B cell (primary cell): ENCODE measurements around the gene ORAI3. TPM values are rescaled to one million over a fixed set of nuclear protein-coding genes. Genes with fewer than 3 reads are reported as not detected.

Source experiments
- ATAC-seq: fragments of 200-7000 bp; cut with Tn5 transposase; one replicate; pipeline ENCODE4 v1.10.0; 2021; ENCODE audit warnings: low read depth, mild to moderate bottlenecking, moderate number of reproducible peaks, moderate library complexity
- CTCF ChIA-PET: fragments of 350-600 bp; sonication (Branson Sonifier 250); formaldehyde crosslinking; loops from one replicate; lab custom pipeline; 2021; ENCODE audit warnings: antibody characterized with exemption, inconsistent platforms; lab: Charles Lee
- POLR2A ChIA-PET: fragments of 350-600 bp; sonication (Branson Sonifier 250); formaldehyde crosslinking; loops from one replicate; lab custom pipeline; 2021; ENCODE audit warnings: antibody characterized with exemption; lab: Charles Lee
- DNase-seq: peaks from one replicate; pipeline ENCODE4 v3.0.0; 2013
- H2AFZ ChIP-seq: 2 replicates; pipeline ENCODE4 v1.6.1; 2012; ENCODE audit warnings: mild to moderate bottlenecking, low read depth, low read length; ENCODE audit not compliant: insufficient read depth, poor library complexity, severe bottlenecking
- H3K27ac ChIP-seq, 2 donors: 1 replicate in 1 of 2; 2 replicates in 1 of 2; pipeline ENCODE4 v1.5.1; 2012 to 2013; ENCODE audit warnings: low read length in 2 of 2, mild to moderate bottlenecking in 2 of 2, moderate library complexity in 1 of 2
- H3K27me3 ChIP-seq, 4 experiments: fragments of 200-600 bp in 1 of 4; sonication (generic) in 1 of 4; replicated peaks in 1 of 4; 1 replicate in 2 of 4; 2 replicates in 2 of 4; pipeline versions ENCODE4 v1.6.1 to v1.7.0; 2013 to 2016; ENCODE audit warnings: low read length in 3 of 4, mild to moderate bottlenecking in 2 of 4, mixed read lengths in 1 of 4, moderate library complexity in 1 of 4; ENCODE audit not compliant: insufficient read depth in 4 of 4, control insufficient read depth in 3 of 4; ENCODE audit errors: control extremely low read depth in 1 of 4
- H3K36me3 ChIP-seq, 2 experiments: replicated peaks in 1 of 2; 1 replicate in 1 of 2; 2 replicates in 1 of 2; pipeline versions ENCODE4 v1.6.1 to v1.7.1; 2013; ENCODE audit warnings: low read length in 1 of 2; ENCODE audit not compliant: insufficient read depth in 2 of 2, control insufficient read depth in 1 of 2; ENCODE audit errors: control extremely low read depth in 1 of 2, extremely low read depth in 1 of 2
- H3K4me1 ChIP-seq, 2 donors: fragments of 200-600 bp in 1 of 2; sonication (generic) in 1 of 2; 1 replicate in 1 of 2; 2 replicates in 1 of 2; pipeline versions ENCODE4 v1.5.1 to v1.6.1; 2013 to 2017; ENCODE audit warnings: low read length in 2 of 2; ENCODE audit not compliant: control insufficient read depth in 2 of 2, insufficient read depth in 2 of 2
- H3K4me2 ChIP-seq: replicated peaks from 2 replicates; pipeline ENCODE3; 2012; ENCODE audit warnings: mild to moderate bottlenecking, low read depth, low read length; ENCODE audit not compliant: poor library complexity, severe bottlenecking
- H3K4me3 ChIP-seq, 5 experiments: fragments of 200-600 bp in 1 of 5; sonication (generic) in 1 of 5; 1 replicate in 3 of 5; 2 replicates in 2 of 5; pipeline versions ENCODE4 v1.5.1 to v1.7.0; 2011 to 2016; ENCODE audit warnings: low read length in 4 of 5, mild to moderate bottlenecking in 4 of 5, low read depth in 2 of 5, control low read depth in 1 of 5, moderate library complexity in 1 of 5; ENCODE audit not compliant: insufficient read depth in 1 of 5; ENCODE audit errors: control extremely low read depth in 1 of 5, extremely low read depth in 1 of 5
- H3K79me2 ChIP-seq: fragments of 200-600 bp; sonication (generic); one replicate; pipeline ENCODE4 v1.6.0; 2016; ENCODE audit warnings: low read length; ENCODE audit not compliant: control insufficient read depth, insufficient read depth
- H3K9ac ChIP-seq: fragments of 200-600 bp; sonication (generic); 2 replicates; pipeline ENCODE4 v1.6.1; 2017; ENCODE audit warnings: mild to moderate bottlenecking, low read length, moderate library complexity
- H3K9me3 ChIP-seq, 3 donors: one replicate each; pipeline versions ENCODE4 v1.6.1 to v1.7.1; 2013; ENCODE audit warnings: low read length in 2 of 3; ENCODE audit not compliant: control insufficient read depth in 2 of 3, insufficient read depth in 1 of 3; ENCODE audit errors: control extremely low read depth in 1 of 3
- H4K20me1 ChIP-seq: 2 replicates; pipeline ENCODE4 v1.6.0; 2012; ENCODE audit warnings: mild to moderate bottlenecking, low read length; ENCODE audit not compliant: insufficient read depth, control insufficient read depth, poor library complexity, severe bottlenecking
- H3K27ac Mint-ChIP-seq: one replicate; pipeline ENCODE4 v1.8.0; 2021; ENCODE audit warnings: mixed read lengths
- H3K27me3 Mint-ChIP-seq: one replicate; pipeline ENCODE4 v1.8.0; 2021; ENCODE audit warnings: mixed read lengths
- H3K4me1 Mint-ChIP-seq: one replicate; pipeline ENCODE4 v1.8.0; 2021; ENCODE audit warnings: mixed read lengths
- H3K4me3 Mint-ChIP-seq: one replicate; pipeline ENCODE4 v1.8.0; 2021; ENCODE audit warnings: mixed read lengths
- H3K9me3 Mint-ChIP-seq: one replicate; pipeline ENCODE4 v1.8.0; 2022; ENCODE audit warnings: mixed read lengths; ENCODE audit not compliant: insufficient read depth
- EZH2 ChIP-seq: IDR thresholded peaks from 2 replicates; pipeline ENCODE4 v1.6.1; 2012; ENCODE audit warnings: borderline replicate concordance, low read depth, mild to moderate bottlenecking, moderate library complexity, low read length; ENCODE audit not compliant: insufficient read depth, poor library complexity, severe bottlenecking
- WGBS: methylation state at CpG from one replicate; pipeline ENCODE4 v1.1.5; 2013; ENCODE audit warnings: missing lambda C conversion rate; ENCODE audit not compliant: insufficient coverage; 5-methylcytosine and 5-hydroxymethylcytosine counted together
- intact Hi-C: fragments of 100-400 bp; cut with micrococcal nuclease; formaldehyde crosslinking; loops from one replicate; pipeline ENCODE4 v1.10.0; 2022
- polyA plus RNA-seq: library from polyadenylated mRNA; depleted of rRNA; stranded (reverse); fragments of >200 nt; gene quantifications from 2 replicates; pipeline ENCODE4 v1.2.3, GENCODE V29; 2012
- total RNA-seq, 2 donors: library from RNA; stranded (reverse); fragments of 120-200 nt in 1 of 2; gene quantifications; 1 replicate in 1 of 2; 2 replicates in 1 of 2; pipeline versions ENCODE4 v1.2.3 to v1.2.4, GENCODE V29; 2013 to 2022
- TF ChIP-seq, protein P1 (sequence below): fragments of 200-600 bp; IDR thresholded peaks from one replicate; pipeline ENCODE4 v1.8.0; 2022; ENCODE audit warnings: antibody characterized with exemption, mild to moderate bottlenecking

Gene ORAI3
- total and polyA plus RNA-seq, 2 donors (not counting 1 experiment from before 2014, with no cell fraction given) = 32.2 to 51.8 TPM

DNA sequence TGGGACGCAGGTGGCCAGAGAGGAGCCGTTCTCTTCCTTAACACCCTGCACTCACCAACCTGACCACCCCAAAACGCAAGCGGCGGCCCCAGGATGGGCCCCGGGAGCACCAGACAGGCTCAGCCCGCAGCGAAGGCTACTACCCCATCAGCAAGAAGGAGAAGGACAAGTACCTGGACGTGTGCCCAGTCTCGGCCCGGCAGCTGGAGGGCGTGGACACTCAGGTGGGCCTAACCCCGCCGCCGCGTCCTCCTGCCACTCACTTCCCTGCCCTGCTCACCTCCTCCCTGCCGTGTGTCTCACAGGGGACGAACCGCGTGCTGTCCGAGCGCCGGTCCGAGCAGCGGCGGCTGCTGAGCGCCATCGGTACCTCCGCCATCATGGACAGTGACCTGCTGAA, 31.6 kb downstream of the ORAI3 start:
- Histone ChIP-seq H3K4me3 (no peak overlapping the region), H3K4me1 (peaks cover 3 to 6% of the 10 kb centered on the region in 2 donors), H3K36me3 (peaks cover 0 to 47% of the 10 kb centered on the region in 2 experiments), H2AFZ (no peak overlapping the region), H3K79me2 (peaks cover 5% of the 10 kb centered on the region), H4K20me1 (peaks cover 19% of the 10 kb centered on the region), H3K9me3 (no peaks in the 10 kb centered on the region), H3K27me3 (no peaks in the 10 kb centered on the region), H3K27ac (no peak overlapping the region), H3K9ac (no peak overlapping the region), H3K4me2 (no peak overlapping the region)
- WGBS = 96% methylated on average over 24 of the region's 29 CpGs
- intact Hi-C loops = no loop called here
- Mint-ChIP-seq H3K27me3 (no peaks in the 10 kb centered on the region), H3K4me3 (no peak overlapping the region), H3K27ac (no peak overlapping the region), H3K4me1 (no peaks in the 10 kb centered on the region), H3K9me3 (no peaks in the 10 kb centered on the region)
- ChIA-PET CTCF (no interaction called here), POLR2A (no interaction called here)
- TF ChIP-seq, protein P1, sequence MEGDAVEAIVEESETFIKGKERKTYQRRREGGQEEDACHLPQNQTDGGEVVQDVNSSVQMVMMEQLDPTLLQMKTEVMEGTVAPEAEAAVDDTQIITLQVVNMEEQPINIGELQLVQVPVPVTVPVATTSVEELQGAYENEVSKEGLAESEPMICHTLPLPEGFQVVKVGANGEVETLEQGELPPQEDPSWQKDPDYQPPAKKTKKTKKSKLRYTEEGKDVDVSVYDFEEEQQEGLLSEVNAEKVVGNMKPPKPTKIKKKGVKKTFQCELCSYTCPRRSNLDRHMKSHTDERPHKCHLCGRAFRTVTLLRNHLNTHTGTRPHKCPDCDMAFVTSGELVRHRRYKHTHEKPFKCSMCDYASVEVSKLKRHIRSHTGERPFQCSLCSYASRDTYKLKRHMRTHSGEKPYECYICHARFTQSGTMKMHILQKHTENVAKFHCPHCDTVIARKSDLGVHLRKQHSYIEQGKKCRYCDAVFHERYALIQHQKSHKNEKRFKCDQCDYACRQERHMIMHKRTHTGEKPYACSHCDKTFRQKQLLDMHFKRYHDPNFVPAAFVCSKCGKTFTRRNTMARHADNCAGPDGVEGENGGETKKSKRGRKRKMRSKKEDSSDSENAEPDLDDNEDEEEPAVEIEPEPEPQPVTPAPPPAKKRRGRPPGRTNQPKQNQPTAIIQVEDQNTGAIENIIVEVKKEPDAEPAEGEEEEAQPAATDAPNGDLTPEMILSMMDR = no peak
- no peak for TF ChIP-seq EZH2
- DNase-seq = no peak
- ATAC-seq = no peak

DNA sequence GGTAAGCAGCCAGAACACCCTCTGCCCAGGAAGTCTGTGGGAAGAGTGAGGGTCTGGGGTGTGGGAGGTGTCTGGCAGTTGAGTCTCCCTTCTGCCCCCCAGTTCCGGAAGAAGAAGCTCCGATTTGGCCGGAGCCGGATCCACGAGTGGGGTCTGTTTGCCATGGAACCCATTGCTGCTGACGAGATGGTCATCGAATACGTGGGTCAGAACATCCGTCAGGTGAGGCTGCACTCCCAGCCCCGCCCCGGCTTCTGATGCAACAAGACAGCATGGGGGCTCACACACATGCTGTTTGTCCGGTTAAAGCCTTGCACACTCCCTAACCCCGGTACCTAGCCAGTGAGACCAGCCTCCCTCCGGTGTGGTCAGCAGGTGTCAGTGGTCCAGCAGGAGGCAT, 32.1 kb downstream of the ORAI3 start:
- Mint-ChIP-seq H3K27ac (no peak overlapping the region), H3K4me1 (no peaks in the 10 kb centered on the region), H3K27me3 (no peaks in the 10 kb centered on the region), H3K9me3 (no peaks in the 10 kb centered on the region), H3K4me3 (no peak overlapping the region)
- DNase-seq (no peak), ATAC-seq (no peak)
- peaks cover 19% of the 10 kb centered on the region for H4K20me1 ChIP-seq
- H3K4me2 ChIP-seq = no peak overlapping the region
- H2AFZ ChIP-seq = no peak overlapping the region
- TF ChIP-seq, protein P1 = no peak
- TF ChIP-seq EZH2 = no peak
- WGBS = 99% methylated on average over 14 of the region's 14 CpGs
- no peak overlapping the region for H3K27ac ChIP-seq
- peaks cover 3 to 6% of the 10 kb centered on the region in 2 donors for H3K4me1 ChIP-seq
- no peak overlapping the region for H3K9ac ChIP-seq
- CTCF ChIA-PET = no interaction called here
- intact Hi-C loops = no loop called here
- H3K36me3 ChIP-seq = peaks cover 0 to 41% of the 10 kb centered on the region in 2 experiments
- peaks cover 5% of the 10 kb centered on the region for H3K79me2 ChIP-seq
- POLR2A ChIA-PET = no interaction called here
- H3K27me3 ChIP-seq = no peaks in the 10 kb centered on the region
- H3K4me3 ChIP-seq = no peak overlapping the region
- H3K9me3 ChIP-seq = no peaks in the 10 kb centered on the region
